HG03159 (cell line): ENCODE results near the gene ITGA2B.
"Not testable (repeated sequence)": the region's sequence is repeated elsewhere in the genome, so short reads cannot be mapped to it uniquely, and the experiment has no call there.

Source experiments
- ATAC-seq: cut with Tn5 transposase; IDR thresholded peaks from one replicate; pipeline ENCODE4 v1.9.1; 2021; ENCODE audit warnings: mild to moderate bottlenecking, moderate library complexity; ENCODE audit not compliant: unreplicated experiment

ITGA2B gene

DNA sequence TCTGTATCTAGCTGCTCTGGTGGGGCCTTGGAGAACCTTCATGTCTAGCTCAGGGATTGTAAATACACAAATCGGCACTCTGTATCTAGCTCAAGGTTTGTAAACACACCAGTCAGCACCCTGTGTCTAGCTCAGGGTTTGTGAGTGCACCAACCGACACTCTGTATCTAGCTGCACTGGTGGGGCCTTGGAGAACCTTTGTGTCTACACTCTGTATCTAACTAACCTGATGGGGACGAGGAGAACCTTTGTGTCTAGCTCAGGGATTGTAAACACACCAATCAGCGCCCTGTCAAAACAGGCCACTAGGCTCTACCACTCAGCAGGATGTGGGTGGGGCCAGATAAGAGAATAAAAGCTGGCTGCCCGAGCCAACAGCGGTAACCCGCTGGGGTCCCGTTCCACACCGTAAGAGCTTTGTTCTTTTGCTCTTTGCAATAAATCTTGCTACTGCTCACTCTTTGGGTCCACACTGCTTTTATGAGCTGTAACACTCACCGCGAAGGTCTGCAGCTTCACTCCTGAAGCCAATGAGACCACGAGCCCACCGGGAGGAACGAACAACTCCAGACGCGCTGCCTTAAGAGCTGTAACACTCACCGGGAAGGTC lies 19.9 kb downstream of the ITGA2B start:
- not testable (repeated sequence) for ATAC-seq

DNA sequence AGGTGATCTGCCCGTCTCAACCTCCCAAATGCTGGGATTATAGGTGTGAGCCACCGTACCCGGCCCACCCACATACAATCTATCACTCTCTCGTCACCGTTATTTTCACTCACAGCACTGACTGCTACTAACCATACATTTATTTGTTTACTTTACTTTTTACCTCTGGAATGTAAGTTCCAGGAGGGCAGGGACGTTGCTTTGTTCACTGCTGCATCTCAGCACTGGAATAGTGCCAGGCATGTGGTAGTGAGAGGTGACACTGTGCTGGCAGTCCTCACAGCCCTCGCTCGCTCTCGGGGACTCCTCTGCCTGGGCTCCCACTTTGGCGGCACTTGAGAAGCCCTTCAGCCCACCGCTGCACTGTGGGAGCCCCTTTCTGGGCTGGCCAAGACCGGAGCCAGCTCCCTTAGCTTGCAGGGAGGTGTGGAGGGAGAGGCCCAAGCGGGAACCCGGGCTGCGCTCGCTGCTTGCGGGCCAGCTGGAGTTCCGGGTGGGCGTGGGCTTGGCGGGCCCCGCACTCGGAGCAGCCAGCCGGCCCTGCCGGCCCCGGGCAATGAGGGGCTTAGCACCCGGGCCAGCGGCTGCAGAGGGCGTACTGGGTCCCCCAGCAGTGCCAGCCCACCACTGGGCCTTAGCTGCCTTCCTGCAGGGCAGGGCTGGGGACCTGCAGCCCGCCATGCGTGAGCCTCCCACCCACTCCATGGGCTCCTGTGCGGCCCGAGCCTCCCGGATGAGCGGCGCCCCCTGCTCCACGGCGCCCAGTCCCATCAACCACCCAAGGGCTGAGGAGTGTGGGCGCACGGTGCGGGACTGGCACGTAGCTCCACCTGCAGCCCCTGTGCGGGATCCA lies 20.8 kb downstream of the ITGA2B start:
- not testable (repeated sequence) for ATAC-seq

DNA sequence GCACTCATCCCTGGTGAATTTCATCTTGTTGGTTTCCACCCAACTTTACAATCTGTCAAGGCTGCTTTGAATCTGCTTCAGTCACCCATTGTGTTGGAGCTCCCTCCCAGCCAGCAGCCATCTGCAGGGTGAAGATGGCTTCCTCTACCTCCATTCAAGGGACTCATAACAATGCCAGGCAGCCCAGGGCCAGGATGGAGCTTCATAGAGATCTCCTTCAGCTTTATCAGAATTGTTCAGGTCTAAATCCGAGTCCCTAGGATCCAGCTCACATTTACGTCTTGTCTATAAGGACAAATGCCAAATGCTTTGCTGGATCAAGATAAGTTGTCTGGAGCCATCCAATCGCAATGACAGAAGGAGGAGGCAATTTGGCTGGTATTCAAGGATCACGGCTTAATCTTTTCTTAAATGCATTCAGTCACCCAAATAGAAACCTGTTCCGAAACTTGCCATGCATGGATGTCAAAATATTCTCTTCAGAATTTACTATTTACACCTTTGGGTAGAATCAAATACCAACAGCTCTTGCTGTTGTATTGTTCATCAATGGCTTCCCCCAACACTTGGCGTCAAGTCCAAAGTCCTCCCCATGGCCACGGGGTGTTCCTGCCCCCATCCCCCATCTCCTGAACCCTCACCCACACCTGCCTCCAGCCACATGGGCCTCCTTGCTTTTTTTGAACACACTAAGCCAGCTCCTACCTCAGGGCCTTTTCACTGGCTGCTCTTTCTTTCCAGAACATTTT lies 22.0 kb downstream of the ITGA2B start:
- ATAC-seq = no peak

DNA sequence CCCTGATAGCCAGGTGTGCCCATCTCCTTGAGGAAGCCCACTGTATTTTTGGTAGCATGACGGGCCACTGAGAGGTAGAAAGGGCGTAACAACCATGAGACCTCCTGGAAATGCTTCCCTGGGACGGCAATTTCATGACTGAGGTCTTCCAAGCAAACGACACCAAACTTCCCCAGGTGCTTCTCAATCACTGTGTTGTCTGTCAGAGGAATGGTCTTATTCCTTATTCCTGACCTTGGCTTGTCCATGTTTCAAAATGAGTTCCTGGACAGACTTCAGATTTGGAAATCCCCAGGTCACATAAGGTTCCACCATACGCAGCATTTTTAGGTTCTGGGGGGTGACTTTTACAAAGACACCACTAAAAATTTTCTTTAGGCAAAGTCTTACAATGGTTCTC lies 24.4 kb downstream of the ITGA2B start:
- not testable (repeated sequence) for ATAC-seq

DNA sequence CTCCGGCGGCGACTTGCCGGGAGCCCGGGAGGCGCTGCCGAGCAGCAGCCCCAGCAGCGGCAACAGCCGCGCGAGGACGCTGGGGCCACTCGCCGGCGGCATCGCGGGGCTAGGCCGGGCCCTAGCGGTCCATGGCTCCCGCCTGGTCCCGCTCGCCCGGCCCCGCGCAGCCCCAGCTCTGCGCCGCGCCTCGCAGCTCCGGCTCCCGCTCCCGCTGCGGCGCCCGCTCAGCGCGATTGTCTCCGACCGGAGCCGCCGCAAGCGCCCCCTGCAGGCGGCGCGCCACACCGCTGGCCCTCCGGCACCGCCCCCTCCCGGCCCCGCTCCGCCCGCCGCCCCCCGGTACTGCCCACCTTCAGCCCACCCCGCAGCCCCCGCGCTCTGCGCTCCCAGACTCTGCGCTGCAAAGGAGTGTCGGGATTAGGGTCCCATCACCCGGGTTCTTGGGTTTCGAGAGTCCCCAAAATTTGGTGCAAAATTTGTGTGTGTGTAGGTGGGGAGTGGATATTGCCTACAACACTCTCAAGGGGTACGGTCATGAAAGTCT lies 25.8 kb downstream of the ITGA2B start, which contains the start of gene FAM171A2:
Gene FAM171A2, minus strand, starts transcription at position 241 of the 547 bp plus-strand sequence. Its CDS starts 139 bp downstream, at position 102.
- no peak for ATAC-seq

DNA sequence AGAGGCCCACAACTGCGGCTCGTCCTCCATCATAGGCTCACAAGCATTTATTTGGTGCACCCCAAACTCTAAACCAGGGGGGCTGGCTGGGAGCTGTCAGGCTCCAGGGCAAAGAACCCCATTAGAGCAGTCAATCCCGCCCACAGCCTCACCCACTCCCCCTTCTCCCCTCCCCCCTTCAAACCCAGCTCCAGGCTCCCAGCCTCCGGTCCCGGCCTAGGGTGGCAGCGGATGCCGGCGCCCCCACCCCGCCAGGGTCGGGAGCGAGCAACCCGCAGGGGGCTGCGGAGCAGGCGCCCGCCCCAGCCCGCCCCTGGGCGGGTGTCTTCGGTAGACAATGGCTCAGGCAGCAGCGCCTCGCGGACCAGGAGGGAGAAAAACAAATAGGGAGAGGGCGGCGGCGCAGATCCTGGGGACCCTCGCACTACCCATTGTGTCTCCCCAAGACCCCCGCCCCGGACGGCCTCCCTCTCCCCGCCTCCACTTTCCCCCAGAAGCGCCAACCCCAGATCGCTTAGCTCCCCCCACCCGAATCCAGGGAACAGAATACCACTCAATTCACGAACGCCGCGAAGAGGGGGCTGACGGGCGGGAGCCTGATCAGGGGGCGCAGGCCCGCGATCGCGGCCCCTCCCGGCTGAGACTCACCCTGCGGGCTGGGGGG lies 26.4 kb downstream of the ITGA2B start:
- ATAC-seq = no peak

DNA sequence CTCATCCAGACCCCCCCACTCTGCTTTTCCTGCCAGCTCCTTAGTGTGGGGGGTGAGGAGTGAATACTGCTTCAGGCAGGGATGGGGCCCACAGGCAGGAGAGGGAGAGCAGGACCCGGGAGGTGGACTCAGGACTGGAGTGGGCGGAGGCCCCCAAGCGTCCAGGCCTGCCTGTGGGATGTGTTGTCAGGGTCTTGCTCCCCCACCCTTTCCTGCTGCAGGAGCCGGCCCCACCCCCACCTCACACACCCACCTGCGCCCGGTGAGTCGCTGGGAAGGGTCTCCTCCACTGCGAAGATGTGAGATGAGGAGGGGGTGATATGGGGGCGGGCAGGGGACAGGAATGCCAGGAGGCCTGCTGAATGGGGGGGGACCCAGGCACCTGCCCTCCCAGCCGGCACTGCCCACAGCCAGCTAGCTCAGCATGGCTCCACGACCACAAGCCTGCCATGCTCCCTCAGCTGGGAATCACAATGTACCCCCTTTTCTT lies 26.9 kb downstream of the ITGA2B start:
- ATAC-seq = no peak

DNA sequence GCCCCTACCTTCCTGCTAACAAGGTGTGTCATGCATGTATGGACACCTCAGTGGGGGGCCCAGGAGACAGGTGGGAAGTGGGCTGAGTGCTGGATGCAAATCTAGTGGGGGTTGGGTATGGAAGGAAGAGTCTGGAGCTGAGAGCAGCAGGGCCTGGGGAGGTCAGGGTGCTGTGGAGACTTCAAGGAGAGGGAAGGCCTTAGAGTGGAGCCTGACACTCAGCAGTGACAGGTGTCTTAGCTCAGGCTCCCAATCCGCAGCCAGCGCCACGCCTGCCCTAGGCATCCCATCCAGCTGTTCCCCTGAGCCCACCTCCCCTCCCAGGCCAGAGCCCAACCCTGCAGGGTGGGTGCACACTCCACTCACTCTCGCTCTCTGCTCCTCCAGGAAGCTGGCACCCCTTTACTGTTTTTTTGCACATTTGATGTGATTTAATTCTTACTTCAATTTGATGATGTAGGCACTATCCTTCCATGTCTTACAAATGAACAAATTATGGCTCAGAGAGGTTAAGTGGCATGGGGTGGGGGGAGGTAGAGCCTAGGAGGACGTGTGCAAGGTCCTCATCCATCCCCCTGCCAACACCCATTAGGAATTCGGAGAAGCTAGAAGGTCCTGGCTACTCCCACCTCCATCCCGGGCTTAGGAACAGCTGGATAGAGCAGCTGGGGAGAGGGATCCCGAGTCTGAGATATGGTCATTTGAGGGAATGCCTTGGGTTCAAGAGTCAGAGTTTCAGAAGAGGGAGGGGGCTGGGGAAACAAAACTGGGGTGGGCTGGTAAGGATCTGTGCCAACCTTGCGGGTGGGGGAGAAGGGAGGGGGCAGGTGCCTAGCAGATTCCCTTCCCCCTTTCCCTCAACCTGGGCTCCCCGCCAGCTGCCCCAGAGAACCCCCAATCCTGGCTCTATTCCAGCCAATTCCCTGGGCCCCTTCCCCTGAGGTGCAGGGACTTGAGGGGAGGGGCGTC lies 27.9 kb downstream of the ITGA2B start:
- no peak for ATAC-seq

DNA sequence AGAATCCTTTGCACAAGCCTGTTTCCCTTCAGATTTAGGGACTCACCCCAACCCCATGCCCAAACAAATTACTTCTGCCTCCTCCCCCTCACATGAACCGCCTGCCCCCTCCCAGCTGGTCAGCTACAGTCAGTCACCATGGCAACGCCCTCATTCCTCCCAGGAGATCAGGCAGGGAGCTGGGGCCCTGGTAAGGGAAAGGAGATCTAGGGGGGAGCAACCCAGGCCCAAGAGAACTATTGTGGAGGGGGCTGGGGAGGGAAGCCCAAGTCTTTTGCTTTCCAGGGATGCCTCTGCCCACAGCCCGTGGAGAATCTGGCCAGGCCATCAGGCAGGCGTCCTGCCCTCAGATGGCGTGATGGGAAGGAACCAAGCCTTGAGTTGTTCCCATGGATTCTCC lies 28.6 kb downstream of the ITGA2B start:
- ATAC-seq = no peak

DNA sequence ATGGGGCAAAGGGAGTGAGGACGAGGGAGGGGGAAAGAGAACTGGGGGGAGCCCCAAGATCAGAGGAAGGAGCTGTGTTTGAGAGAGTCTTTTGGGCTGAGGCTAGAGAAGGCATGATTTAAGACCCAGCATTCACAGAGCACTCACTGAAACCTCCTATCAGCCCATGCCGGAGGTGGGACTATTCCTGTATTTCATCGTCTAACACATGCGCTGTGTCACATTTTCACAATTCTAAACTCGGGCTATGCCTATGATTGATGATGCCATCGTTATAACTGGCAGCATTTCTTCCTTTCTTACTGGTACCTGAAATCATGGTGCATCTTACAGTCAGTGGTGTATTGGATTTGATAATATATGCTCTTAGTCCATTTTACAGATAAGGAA lies 29.3 kb downstream of the ITGA2B start:
- ATAC-seq = no peak

DNA sequence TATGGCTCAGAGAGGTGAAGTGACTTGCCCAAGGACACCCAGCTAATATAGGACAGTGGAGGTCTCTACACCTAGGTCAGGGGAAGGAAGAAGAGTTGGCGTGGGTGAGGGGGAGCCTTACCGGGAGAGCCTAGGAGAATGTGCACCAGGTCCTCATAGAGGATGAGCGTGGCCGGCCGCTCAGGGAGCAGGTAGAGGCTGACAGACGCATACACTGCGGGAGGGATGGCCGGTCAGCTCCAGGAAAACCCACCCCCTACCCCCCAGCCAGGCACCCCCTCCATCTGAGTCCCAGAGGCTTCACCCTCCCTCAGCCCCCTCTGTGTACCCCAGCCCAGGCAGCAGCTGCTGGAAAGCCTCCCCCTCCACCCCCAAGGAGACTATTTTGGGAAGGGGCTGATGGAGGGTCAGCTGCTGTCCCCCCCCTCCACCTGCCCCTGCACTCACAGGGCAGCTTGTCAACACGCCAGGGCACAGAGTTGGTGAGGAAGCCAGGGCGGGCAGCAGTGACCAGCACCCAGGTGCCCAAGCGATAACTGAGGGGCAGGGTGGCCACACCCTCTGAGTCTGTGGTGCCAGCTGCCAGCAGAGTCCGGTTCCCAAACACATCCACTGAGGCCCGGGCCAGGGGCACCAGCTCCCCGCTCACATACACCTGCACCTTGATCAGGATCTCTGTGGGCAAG lies 29.8 kb downstream of the ITGA2B start:
- ATAC-seq = no peak

DNA sequence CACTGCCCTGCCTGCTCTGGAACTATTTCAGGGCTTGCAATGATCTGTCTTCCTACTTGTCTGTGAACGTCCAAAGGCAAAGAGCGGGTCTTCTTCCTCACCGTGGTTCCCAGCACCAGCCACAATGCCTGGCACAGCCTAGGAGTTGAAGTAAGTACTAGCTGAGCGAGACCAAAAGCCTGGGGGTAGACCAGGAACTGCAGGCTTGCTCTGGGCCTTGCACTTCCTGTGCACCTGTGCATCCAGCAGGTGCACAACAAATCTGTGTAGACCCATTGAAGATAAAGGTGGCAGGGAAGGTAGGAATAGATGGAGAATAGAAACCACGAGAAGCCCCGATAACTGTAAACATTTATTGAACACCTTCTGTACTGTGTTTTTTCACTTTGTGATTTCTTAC lies 30.4 kb downstream of the ITGA2B start:
- ATAC-seq = no peak

DNA sequence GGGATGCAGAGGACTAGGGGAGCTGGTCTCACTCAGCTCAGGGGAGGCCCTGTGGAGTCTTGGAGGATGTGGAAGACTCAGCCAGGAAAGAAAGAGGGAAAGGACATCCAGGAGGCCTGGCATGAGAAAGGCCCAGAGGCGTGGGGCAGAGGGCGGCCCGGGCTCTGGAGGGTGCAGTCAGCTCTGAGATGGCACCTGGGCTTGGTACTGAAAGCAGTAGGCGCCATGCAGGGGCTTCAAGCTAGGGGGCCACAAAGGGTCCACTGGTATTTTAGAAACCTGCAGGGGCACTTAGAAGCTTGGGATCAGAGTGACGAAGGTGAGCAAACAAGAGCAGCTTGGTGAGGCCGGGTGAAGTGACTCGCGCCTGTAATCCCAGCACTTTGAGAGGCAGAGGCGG lies 31.4 kb downstream of the ITGA2B start:
- ATAC-seq = no peak

DNA sequence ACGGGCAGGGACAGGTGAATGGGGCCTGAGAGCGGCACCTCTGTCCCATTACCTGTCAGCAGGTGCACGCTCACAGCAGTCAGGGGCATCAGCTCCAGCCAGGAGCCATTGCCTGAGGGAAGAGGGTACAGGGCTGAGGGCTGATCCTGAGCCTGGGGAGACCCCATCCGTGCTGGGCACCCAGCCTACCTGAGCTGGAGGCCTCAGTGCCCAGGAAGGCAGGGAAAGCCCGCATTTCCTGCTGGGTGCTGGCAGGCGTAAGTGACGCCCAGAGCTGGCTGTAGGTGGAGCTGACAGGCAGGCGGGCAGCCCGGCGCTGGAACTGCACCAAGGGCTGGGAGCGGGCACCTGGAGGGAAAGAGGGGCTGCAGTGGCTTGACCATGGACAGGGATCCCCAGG lies 33.2 kb downstream of the ITGA2B start:
- ATAC-seq = no peak

DNA sequence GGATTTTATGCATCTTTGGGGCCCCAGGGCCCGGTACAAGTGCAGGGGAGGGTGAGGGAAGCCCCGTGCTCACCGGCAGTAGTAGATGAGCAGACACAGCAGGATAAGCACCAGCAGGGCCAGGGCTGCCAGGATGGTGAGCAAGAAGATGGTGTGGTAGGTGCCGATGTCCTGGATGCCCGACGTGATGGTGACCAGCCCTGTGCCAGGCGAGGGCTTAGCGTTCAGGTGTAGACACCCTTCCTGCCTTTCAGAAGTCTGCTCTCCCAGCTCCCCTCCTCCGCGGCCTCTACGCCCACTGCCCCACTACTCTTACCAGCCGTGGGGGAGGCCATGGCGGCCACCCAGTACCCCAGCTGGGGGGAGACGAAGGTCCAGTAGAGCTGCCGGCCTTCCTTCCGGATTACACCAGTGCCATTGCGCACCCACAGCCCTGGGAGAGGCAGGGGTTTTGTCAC lies 33.8 kb downstream of the ITGA2B start:
- ATAC-seq = no peak

DNA sequence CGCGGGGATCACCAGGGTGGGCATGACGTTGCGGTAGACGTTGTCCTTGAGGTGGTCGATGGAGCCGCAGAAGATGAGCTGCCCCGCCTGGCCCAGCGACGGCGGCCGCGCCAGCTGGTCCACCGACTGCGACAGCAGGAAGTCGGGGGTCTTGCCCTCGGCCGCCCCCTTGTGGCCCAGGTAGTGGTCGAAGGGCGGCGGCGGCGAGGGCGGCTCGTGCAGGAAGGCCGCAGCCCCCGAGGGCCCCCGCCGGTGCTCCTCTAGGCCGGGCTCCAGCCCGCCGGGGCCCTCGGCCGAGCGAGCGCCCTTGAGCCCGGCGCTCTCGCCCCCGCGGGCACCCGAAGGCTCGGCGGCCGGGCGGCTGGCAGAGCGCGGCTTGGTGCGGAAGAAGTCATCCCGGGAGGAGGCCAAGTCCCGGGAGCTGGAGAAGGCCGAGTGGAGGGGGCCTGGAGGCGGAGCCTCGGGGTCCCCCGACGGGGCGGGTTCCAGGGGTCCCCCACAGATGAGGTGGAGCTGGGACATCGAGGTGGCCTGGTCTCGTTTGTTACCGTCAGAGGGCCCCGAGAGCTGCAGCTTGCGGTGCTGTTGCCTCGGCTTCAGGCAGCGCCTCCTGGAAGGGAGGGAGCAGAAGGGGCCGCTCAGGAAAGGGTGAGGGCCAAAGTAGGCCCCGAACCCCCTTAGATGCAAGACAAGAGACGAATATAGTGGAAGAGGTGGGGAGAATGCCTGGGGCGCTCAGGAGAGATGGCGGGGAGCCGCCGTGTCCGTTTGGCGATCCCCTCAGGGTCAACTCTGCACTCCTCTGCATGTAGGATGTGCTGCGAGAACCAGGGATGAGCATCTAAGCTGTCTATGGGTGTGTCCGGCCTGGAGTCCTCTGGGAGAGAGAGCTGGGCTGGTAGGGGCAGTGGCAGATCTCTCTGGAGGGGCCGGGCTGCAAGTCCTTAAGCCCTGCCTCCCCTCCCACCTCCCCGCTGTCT lies 34.6 kb downstream of the ITGA2B start:
- no peak for ATAC-seq

DNA sequence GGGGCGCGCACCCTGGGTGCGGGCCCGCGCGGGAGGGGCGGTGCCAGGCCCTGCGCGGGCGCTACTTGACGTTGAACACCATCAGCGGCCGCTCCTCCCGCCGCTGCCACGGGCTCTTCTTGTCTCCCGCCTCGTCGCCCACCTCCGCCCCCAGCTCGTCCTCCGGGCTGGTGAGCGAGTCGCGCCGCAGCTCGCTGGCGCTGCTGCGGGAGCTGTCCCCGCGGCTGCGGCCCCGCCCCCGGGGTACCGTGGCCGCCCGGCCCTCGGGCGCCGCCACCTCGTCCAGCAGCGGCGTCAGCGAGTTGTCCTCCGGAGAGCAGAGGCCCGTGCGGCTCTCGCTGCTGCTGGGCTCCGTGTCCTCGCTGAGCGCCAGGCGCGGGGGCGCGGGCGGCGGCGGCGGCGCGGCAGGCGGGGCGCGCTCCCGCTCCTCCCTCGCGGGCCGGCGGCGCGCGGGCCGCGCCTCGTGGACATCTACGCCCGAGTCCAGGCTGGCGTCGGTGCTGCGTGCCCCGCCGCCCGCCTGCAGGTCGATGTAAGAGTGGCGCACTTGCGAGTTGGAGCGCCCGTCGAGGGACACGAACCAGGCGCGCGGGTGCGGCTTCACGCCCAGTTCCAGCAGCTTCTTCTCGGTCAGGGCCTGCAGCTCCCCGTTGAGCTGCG lies 35.6 kb downstream of the ITGA2B start:
- no peak for ATAC-seq
